HG03457 (cell line): ENCODE data around the gene NINJ2.

Experiments
- ATAC-seq: cut with Tn5 transposase; IDR thresholded peaks from one replicate; pipeline ENCODE4 v1.9.1; 2021; ENCODE audit warnings: moderate number of reproducible peaks; ENCODE audit not compliant: unreplicated experiment

NINJ2 gene

DNA sequence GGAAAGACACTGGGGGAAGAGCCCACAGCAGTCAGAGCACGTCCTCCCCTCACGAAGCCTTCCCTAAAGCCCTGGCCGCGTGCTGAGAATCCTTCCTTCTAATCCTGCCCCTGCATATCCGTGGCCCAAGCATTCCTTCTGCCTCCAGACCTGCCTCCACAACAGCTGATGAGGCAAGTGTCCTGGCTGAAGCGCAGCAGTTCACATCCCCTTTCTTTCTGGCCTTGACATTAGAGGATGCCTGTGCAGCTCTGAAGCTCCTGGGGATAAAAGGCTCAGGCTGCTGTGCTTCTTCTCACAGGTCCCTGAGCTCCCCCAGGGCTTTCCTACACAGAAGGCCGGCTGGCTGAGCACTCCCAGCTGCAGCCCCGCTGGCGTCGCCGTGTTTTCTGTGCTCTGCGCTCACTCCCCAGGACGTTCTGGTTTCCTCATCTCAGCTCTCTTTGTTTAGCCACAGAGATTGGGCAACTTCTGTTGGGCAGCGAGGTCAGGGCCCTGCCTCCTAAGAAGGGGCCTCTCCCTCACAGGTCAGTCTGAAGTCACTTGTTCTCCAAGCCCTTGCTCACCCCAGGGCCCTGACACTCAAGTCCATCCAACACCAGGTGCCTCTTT is 45.8 kb downstream of the NINJ2 start:
- no peak for ATAC-seq

DNA sequence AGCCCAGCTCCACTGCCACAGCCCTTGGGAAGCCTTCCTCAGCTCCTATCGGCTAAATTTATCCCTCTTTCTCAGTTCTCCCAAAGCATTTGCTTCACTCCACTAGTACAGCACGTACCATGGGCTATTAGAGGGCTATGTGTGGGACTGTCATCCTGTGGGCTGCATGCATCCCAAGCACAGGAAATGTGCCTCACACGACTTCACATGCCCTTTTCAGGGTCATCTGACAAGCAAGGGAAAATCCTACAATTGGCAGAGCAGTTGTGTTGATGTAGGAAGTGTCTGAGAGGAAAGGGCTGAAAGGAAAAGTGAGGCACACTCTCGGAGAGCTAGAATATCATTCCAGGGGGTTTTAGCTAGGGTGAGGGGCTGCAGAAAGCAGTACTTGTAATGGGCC is 47.6 kb downstream of the NINJ2 start:
- ATAC-seq = no peak

DNA sequence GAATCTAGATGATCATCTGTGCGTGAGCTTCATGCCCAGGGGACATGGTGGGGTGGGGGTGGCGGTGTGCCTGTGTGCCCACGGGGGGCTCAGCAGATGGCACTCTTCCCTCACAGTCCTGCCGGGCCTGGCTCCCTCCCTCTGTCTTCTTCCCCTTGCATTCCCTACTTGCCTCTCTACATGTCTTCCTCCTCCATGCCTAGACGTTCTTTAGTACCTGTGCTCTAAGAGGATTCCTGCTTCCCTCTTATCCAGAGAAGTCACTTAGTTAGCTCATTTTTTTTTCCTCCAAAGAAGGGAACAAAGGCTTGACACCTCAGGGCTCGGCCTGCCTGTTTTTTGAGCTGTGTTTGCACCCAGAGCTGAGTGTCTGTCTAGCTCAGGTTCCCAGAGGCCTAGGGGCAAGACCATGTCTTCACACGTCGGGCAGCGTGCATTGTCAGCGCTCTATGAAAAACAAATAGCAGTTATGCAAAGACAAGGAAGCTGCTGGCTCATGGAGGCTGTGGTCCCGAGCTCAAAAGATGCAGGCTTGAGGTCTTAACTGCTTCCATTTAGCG is 48.8 kb downstream of the NINJ2 start:
- no peak for ATAC-seq

DNA sequence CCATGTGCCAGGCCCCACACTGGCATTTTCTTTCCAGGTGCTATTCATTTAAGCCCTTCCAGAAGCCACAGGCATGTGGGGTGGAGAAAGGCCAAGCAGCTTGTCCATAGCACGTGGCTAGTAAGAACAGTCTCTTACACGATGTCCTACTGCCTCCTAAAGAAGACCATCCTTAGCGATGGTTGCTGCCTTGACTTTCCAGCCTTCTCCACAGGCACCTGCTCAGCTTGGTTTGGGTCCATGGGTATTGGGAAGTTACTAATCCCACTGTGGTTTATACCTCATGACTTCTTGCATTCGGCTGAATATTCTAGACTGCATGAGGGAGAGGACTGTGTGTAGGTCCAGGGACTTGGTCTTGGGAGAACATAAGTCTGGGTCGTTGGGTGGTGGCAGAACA is 49.2 kb downstream of the NINJ2 start:
- ATAC-seq = no peak

DNA sequence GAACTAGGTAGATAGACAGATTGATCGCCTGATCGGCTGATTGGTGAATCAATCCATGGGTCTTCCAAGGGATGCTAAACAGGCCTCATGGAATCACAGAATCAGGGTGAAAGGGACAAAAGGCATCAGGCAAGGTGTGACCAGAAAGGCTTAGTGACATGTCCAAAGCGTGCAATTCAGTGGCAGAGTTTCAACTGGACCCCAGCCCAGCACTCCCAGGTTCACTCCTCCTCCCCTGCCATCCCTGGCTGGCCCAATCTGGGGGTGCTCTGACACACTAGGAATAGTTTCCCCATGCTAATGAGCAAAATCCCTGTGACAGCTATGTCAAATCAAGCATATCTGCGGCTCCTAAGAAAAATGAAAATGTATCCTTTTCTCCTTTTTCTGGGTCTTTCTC is 50.4 kb downstream of the NINJ2 start:
- no peak for ATAC-seq

DNA sequence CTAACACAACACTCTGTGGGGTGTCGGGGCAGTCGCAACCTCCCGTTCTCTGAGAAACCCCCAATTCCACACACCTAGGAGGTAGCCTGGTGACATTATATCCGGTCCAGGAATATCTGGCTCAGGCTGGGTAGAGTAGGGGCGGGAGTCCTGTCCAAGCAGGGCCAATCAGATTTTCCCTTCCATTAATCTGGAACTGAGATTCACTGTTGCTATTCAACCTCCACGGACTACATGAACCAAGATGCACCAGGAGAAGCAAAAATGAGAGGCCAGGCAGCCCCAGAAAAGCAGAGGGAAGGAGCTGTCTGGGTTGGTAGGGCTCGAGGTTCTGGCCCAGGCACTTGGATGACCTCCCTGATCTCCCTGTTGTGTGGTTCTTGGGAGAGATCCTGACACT is 51.0 kb downstream of the NINJ2 start:
- ATAC-seq = no peak

DNA sequence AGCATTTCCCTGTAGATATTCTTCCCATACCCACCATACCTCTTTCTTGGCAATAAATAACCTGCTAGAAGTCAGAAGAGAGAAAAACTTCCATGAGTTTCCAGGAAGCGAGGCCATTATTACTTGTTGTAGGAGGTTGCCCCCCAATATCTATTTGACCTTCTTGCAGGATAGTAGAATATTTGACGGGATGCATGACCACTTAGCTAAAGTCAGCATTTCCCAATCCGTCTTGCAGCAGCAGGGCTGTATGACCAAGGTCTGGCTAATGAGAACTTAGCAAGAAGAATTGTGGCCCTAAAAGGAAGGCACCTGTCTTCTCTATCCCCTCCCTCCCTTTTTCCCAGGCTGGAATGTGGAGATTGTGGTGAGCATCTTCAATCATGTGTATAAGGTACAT is 51.5 kb downstream of the NINJ2 start:
- no peak for ATAC-seq

DNA sequence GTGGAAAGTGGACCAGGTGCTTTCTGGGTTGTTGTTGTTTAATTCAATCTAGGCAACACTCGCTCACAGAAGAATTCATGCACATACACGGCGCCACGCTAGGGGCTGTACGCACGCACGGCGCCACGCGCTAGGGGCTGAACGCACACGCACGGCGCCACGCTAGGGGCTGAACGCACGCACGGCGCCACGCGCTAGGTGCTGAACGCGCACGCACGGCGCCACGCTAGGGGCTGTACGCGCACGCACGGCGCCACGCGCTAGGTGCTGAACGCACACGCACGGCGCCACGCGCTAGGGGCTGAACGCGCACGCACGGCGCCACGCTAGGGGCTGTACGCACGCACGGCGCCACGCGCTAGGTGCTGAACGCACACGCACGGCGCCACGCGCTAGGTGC is 54.3 kb downstream of the NINJ2 start:
- no peak for ATAC-seq

DNA sequence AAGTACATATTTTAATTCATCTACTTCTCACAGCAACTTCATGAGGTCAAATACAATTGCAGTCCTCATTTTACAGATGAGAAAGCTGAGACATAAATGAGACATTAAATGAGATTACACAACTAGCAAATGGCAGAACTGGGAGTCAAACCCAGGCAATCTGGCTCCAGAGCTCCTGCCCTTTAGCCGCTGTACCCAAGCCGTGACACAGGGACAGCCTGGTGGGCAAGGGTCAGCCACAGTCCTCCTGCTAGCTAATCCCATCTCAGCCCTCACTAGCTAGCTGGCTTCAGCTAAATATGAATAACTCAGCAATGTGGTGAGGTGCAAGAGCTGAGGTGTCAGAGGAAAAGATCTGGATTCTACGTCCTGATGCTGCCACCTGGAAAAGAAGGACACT is 54.8 kb downstream of the NINJ2 start:
- ATAC-seq = no peak

DNA sequence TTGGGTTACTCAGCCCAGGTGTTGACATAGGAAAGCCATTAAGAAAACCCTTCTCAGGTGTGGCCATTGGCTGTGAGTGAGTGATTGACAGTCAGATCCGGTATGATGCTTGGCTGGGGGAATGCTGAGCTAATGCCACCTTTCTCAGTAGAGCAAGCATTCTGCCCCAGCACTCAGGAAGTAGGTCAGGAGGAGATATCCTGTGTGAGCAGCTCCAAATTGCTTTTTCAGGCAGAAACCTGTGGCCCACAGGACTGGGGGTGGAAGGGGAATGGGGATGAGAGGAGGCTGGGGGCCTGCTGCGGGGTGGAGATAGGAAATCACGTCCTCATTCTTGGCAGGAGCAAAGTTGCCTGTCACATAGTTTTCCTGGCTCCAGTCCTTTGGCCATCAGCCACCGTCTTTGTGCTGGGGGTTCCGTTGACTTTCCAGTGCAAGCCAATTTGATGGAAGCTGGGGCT is 55.7 kb downstream of the NINJ2 start:
- ATAC-seq = no peak

DNA sequence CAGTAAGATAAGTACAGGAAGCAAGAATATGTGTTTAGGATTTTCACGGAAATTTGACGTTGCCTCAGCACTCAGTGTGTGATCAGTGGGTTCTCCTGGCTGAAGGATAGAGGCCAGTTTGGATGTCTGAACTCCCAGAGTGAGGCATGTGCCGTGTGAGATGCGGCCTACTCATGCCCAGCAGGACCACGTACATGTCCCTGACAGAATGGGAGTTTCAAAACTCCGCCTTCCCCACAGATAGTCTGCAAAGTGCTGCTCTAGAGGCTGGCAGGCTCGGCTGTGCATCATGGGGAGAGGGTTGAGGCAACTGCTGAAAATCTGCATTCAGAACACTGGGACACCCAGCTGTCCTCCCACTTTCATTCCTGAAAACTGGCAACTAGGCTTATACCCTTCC is 58.3 kb downstream of the NINJ2 start:
- ATAC-seq = no peak

DNA sequence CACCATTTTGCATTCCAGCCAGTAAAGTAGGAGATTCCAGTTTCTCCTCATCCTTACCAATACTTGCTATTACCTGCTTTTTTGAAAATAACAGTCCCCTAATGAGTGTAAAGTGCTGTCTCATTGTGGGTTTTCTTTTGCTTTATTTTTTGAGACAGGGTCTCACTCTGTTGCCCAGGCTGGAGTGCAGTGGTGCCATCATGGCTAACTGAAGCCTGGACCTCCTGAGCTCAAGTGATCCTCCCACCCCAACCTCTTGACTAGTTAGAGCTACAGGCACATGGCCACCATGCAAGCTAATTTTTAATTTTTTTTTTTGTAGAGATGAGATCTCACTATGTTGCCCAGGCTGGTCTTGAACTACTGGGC is 60.6 kb downstream of the NINJ2 start:
- no peak for ATAC-seq

DNA sequence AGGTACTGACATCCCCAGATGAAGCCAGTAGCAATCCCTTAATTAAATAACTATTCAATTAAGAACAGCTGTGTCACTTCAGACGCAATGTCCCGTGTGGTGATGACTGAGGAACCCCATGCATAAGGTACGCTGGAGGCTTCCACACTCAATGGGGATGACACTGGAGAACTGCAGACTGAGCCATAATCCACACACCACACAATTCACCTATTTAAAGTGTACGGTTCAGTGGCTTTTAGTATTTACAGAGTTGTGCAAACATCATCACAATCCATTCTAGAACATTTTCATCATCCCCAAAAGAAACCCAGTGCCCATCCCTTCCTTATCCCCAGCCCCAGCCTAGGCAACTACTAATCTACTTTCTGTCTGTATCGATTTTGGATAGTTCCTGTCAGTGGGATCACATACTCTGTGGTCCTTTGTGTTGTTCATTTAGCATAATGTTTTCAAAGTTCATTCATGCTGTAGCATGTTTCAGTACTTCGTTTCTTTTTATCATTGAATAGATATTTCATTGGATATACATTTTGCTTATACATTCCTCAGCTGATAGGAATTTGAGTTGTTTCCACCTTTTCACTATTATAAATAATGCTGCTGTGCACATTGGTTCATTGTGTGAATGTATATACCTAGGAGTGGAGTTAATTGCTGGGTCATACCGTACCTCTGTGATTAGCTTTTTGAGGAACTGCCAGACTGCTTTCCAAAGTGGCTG is 61.1 kb downstream of the NINJ2 start:
- ATAC-seq = no peak

DNA sequence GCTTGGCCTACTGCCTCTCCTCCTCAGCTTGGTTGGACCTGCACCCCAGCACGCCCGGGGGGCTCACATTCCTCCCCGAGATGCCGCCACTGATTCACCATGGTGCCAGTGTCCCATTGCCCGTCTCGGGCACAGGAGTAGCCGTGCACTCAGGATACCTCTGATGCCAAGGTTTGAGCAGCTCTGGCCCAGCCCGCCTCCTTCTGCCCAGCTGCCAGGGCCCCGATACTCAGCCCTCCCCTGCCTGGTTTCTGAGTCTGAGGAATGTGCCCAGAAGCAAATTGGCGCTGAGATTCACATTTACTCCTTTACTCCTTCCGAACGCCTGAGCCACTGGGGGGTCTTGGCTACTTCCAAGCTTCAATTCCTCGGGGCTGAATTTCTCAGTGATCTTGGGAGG is 63.5 kb downstream of the NINJ2 start:
- no peak for ATAC-seq

DNA sequence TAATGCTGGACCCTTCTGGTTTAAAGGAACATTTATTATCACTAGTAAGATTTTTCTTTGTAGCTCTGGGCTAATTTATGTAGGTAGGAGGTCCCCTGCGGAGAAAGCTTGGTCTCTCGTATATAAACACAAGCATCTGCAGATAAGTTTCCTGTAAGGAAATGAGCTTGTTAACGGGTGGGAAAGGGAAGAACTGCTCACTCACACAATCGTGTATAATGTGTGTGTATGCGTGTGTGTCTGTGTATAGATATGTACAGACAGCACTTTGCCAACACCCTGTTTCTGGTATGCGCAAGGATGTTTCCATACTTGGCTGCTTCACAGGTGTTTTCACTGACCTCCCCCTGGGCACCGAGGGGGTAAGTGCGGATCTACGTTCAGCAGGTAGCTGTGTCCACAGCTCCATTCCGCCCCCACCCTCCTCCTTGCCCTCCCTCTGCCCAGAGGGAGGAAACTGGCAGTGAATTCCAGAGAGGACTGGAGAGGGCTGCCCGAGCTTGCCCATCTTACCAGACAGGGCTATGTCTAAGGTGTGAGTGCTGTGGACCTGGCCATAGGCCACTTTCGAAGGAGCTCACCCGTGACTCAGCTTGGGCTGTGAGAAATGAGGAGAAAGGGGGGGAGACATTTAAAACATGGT is 65.2 kb downstream of the NINJ2 start:
- ATAC-seq = no peak

DNA sequence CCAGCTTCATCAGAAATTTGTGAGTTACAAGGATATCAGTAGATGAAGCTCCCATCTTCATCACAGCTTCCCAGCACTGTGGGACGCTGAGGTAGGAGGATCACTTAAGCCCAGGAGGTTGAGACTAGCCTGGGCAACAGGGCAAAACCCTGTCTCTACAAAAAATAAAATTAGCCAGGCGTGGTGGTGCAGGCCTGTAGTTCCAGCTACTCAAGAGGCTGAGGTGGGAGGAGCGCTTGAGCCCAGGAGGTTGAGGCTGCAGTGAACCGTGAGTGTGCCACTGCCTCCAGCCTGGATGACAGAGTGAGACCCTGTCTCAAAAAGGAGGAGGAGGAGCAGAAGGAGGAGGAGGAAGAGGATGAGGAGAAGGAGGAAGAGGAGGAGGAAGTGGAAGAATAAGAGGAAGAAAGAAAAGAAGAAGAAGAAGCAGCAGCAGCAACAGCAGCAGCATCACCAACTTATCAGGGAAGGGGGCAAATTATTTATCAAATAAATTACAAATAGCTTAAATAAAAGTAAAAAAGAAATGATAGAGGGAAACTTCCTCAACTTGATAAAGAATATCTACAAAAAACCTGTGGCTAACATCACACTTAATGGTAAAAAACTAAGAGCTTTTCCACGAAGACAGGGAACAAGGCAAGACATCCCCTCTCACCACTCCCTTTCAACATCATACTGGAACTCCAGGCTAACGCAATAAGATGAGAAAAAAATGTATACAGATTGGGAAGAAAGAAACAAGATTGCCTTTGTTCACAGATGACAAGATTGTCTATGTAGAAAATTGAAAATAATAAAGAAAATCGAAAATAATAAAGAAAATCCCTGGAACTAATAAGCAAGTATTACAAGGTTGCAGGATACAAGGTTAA is 69.6 kb downstream of the NINJ2 start:
- no peak for ATAC-seq

DNA sequence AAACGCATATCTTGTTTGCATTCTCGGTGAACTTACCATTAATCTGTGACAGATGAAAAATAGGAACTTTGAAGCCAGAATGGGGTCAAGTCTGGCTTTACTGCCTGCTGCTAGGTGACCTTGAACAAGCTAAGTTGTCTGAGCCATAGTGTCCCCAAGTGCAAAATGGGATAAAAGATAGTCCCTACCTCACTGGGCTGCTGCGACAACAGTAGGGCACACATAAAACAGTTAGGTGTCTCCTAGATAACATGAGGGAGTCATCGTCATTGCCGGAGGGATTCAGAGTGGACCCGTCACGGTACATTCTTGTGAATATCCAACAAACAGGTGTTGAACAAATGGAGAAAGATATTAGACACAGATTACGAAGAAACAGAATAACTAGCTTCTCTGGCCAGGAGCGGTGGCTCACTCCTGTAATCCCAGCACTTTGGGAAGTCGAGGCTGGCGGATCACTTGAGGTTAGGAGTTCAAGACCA is 71.2 kb downstream of the NINJ2 start:
- ATAC-seq = no peak

DNA sequence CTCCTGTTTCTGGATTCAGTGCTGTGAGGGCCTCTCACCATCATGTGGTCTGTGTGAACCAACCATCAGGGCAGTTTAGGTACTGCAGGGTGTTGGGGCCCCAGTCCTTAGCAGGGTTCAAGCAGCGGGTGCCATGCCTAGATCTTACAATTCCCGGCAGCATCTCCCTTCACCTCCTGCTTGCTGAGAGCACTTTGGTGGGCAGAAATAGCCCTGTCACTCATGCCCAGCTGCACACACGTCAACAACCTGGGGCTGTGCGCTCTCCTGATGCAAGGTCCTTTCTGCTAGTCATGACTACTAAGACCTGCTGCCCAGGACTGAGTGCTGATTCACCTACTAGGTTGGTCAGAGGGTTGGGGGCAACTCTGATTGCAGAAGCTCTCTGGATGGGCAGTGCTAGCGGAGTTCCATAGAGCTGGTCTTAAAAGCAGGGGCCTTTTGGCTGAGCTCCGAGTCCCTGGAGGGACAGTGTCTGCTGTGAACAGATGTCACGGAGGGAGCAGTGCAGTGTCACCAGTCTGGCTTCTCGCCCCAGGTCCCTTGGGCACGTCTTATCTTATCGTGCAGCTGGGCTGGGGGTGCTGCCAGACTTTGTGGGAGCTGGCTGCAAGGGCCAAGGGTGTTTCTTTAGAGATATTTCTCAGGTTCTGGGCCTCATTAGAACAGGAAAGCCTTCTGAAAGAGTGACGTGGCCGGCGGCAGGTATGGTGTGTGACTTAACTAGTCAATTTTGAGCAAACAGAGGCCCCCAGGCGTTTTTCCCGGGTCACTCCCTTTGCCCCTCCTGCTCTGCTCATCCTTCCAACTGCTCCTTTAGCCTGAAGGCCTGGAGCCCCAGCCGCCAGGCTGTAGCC is 71.8 kb downstream of the NINJ2 start:
- no peak for ATAC-seq

DNA sequence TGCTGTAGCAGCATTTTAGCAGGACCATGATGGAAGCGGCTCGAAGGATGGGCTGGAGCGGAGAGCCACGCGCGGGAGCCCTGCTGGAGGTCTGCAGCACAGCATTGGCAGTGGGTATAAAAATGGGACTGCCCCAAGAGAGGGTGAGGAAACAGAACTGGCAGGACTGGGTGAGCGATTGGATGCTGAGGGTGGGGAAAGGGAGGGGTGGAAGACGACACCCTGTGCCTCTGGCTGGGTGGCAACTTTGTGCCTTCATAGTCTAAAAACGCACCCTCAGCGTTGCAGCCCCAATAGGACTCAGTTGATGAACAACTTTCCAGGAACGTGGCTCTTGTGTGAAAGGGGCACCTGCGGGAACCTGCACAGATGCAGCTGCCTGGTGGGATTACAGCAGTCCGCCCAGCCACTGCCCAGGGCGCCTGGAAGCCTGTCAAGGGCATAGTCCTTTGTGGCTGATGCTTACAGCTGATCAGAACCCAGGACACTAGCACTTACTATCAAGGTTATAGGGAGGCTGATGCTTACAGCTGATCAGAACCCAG is 73.0 kb downstream of the NINJ2 start:
- no peak for ATAC-seq

DNA sequence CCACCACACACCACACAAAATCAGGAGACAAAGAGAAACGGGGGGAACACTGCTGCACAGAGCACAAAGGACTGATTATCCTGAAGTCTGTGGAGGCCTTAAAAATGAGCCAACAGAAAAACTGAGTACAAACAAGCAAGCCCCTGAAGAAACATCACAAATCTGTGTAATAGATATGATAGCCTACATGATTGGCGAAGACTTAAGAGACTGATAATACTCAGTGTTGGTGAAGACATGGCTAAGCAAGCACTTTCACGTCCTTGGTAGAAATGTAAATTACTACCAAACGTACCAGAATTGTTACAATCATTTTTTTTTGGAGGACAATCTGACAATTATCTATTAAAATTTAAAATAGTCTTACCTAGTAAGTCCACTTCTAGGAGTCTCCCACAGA is 74.6 kb downstream of the NINJ2 start:
- ATAC-seq = no peak
